ENCODE data around the gene STAMBP. TPM values are rescaled to one million over a fixed set of nuclear protein-coding genes. Genes with fewer than 3 reads are reported as not detected.
A peak's percentile ranks its signal among the peaks of the same experiment; 100 is the strongest.
"Not testable (repeated sequence)": the region's sequence is repeated elsewhere in the genome, so short reads cannot be mapped to it uniquely, and the experiment has no call there.

STAMBP gene
- total RNA-seq, 1 donor from 2014 or later, result 36.4 TPM

DNA sequence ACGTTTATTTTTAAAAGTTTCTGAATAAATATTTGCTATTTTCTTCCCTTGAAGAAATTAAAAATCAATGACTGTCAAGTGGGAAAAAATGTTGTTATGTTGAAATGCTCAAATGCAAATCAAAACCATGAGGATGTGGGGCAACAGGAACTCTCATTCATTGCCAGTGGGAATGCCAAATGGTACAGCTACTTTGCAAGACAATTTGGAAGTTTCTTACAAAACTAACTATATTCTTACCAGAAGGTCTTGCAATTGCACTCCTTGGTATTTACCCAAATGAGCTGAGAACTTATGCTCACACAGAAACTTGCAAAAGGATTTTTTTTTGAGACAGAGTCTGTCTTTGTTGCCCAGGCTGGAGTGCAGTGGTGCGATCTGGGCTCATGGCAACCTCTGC is 56.6 kb downstream of the STAMBP start:
- TF ChIP-seq, protein P1, sequence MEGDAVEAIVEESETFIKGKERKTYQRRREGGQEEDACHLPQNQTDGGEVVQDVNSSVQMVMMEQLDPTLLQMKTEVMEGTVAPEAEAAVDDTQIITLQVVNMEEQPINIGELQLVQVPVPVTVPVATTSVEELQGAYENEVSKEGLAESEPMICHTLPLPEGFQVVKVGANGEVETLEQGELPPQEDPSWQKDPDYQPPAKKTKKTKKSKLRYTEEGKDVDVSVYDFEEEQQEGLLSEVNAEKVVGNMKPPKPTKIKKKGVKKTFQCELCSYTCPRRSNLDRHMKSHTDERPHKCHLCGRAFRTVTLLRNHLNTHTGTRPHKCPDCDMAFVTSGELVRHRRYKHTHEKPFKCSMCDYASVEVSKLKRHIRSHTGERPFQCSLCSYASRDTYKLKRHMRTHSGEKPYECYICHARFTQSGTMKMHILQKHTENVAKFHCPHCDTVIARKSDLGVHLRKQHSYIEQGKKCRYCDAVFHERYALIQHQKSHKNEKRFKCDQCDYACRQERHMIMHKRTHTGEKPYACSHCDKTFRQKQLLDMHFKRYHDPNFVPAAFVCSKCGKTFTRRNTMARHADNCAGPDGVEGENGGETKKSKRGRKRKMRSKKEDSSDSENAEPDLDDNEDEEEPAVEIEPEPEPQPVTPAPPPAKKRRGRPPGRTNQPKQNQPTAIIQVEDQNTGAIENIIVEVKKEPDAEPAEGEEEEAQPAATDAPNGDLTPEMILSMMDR (IDR thresholded peaks at IDR 0.05), result no peak
- Histone ChIP-seq H3K4me3 (no peak overlapping the region), H3K36me3 (no peaks in the 10 kb centered on the region), H3K27me3 (no peaks in the 10 kb centered on the region), H3K27ac (no peak overlapping the region), H3K9me3 (no peaks in the 10 kb centered on the region), H3K4me1 (peaks cover 0 to under 1% of the 10 kb centered on the region in 2 donors)
- intact Hi-C loops (cut with DNase I), result no loop called here
- DNase-seq (ENCODE audit: low spot score in 2 of 2), result no peak

DNA sequence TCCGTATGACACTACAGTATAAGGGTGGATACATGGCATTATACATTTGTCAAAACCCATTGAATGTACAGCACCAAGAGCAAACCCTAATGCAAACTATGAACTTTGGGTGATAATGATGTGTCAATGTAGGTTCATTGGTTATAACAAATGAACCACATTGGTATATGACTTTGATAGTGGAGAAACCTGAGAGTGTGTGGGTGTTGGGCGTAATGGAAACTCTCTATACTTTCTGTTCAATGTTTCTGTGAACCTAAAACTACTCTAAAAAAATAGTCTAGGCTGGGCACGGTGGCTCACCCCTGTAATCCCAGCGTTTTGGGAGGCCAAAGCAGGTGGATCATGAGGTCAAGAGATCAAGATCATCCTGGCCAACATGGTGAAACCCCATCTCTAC is 57.6 kb downstream of the STAMBP start:
- Histone ChIP-seq H3K9me3 (no peaks in the 10 kb centered on the region), H3K27me3 (no peaks in the 10 kb centered on the region), H3K27ac (no peak overlapping the region), H3K4me1 (peaks cover 0 to 3% of the 10 kb centered on the region in 2 donors), H3K36me3 (no peaks in the 10 kb centered on the region), H3K4me3 (no peak overlapping the region)
- intact Hi-C loops (cut with DNase I), result no loop called here
- DNase-seq (ENCODE audit: low spot score in 2 of 2), result no peak
- TF ChIP-seq, protein P1 (IDR thresholded peaks at IDR 0.05), result no peak

DNA sequence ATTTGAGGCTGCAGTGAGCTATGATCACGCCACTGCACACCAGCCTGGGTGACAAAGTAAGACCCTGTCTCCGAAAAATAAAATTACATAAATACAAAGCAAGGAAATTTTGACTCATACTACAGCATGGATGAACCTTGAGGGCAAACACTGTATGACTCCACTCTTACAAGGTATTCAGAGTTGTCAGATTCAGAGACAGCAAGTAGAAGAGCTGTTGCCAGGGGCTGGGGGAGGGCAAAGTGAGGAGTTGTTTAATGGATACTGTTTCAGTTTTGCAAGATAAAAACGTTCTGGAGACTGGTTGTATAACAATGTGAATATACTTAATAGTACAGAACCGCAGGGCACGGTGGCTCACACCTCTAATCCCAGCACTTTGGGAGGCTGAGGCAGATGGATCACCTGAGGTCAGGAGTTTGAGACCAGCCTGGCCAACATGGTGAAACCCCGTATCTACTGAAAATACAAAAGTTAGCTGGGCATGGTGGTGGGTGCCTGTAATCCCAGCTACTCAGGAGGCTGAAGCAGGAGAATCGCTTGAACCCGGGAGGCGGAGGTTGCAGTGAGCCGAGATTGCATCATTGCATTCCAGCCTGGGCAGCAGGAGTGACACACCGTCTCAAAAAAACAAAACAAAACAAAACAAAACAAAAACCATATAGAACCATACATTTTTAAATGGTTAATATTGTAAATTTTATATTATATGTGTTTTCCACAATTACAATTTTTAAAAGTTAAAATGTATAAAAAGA is 59.0 kb downstream of the STAMBP start:
- H3K36me3 ChIP-seq; H3K27ac ChIP-seq; DNase-seq (ENCODE audit: low spot score in 2 of 2); intact Hi-C loops (cut with DNase I); H3K4me3 ChIP-seq; H3K9me3 ChIP-seq; H3K27me3 ChIP-seq: not testable (repeated sequence)
- peaks cover 5 to 12% of the 10 kb centered on the region in 2 donors for H3K4me1 ChIP-seq

DNA sequence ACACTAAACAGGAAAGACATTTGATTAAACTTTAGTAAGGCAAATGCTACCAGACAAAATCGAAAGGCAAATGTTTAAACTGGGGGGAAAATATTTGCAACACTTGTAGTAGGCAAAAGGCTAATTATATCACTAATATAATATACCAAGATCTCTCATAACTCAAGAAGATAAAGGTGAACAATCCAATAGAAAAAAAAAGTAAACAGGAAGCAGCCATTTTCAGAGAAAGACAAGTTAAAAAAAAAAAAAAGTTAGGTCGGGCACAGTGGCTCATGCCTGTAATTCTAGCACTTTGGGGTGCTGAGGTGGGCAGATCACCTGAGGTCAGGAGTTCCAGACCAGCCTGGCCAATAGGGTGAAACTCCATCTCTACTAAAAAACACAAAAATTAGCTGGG is 59.6 kb downstream of the STAMBP start:
- no peak for DNase-seq (ENCODE audit: low spot score in 2 of 2)
- intact Hi-C loops (cut with DNase I), result no loop called here
- peaks cover 5 to 12% of the 10 kb centered on the region in 2 donors for H3K4me1 ChIP-seq
- no peaks in the 10 kb centered on the region for H3K9me3 ChIP-seq
- no peaks in the 10 kb centered on the region for H3K36me3 ChIP-seq
- H3K27ac ChIP-seq, result no peak overlapping the region
- TF ChIP-seq, protein P1 (IDR thresholded peaks at IDR 0.05), result no peak
- no peak overlapping the region for H3K4me3 ChIP-seq
- H3K27me3 ChIP-seq, result no peaks in the 10 kb centered on the region

DNA sequence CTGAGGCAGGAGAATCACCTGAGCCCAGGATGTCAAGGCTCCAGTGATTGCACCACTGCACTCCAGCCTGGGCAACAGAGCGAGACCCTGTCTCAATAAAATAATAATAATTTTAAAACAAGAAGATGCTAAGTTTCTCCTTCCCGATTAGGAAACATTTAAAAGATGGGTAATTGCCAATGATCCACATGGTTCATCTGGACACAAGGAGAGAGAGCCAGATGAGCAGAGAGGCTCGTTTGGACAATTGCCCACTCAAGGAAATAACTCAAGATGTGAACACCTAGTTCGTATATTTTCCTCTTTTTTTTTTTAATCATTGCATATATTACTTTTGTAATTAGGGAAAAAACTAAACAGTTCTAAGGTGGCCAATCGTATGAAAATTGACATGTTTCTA is 60.4 kb downstream of the STAMBP start:
- no peaks in the 10 kb centered on the region for H3K36me3 ChIP-seq
- H3K27ac ChIP-seq, result no peak overlapping the region
- no peaks in the 10 kb centered on the region for H3K27me3 ChIP-seq
- TF ChIP-seq, protein P1 (IDR thresholded peaks at IDR 0.05), result no peak
- no peak overlapping the region for H3K4me3 ChIP-seq
- no peaks in the 10 kb centered on the region for H3K9me3 ChIP-seq
- DNase-seq (ENCODE audit: low spot score in 2 of 2), result no peak
- H3K4me1 ChIP-seq, result peaks cover 5 to 12% of the 10 kb centered on the region in 2 donors
- intact Hi-C loops (cut with DNase I), result no loop called here

DNA sequence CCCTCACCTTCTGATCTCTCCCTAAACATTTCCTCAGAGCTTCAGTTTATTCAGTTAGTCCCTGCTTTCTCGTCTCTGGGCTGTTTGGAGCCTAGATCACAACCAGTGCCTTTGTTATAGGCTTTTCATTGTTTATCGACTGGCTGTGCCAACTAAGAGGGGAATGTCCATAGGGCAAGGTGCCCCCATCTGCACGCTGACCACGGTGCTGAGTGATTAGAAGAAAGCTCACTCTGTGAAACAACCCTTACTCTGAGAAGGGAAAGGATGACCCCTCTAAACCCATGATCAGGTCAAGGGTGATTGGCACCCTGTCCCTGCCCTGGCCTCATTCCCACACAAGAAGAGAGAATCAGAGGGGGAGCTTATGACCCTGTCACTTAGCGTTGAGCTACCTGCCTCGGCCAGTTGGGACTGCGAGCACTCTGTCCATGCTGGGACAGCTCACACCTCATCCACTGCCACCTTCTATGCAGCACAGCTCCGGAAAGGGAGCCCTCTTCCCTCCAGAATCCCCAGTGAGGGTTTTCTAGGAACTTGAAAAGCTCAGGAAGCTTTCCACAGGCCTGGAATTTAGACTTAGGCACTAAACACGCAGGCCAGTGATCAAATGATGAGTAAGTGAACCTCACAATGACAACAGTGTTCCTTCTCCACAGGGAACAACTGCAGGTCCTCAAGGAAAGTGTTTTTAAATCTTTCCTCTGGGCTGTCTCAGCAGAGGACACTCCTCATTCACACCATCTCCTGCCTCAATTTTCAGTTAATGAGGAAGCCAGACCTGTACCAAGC is 61.7 kb downstream of the STAMBP start:
- TF ChIP-seq, protein P1 (IDR thresholded peaks at IDR 0.05), result no peak
- H3K4me3 ChIP-seq, result no peak overlapping the region
- peaks cover 5 to 12% of the 10 kb centered on the region in 2 donors for H3K4me1 ChIP-seq
- H3K36me3 ChIP-seq, result no peaks in the 10 kb centered on the region
- H3K27ac ChIP-seq, result peak overlapping the region; percentile 87 to 91
- intact Hi-C loops (cut with DNase I), result no loop called here
- no peak for DNase-seq (ENCODE audit: low spot score in 2 of 2)
- no peaks in the 10 kb centered on the region for H3K27me3 ChIP-seq
- H3K9me3 ChIP-seq, result no peaks in the 10 kb centered on the region

Measured in ascending aorta (tissue), 2 donors.